Umbilical cord (tissue), 2 donors: ENCODE data around the gene GALNTL6. TPM values are rescaled to one million over a fixed set of nuclear protein-coding genes. Genes with fewer than 3 reads are reported as not detected.
"Not testable (repeated sequence)": the region's sequence is repeated elsewhere in the genome, so short reads cannot be mapped to it uniquely, and the experiment has no call there.

Experiments
- DNase-seq: peaks from one replicate; pipeline ENCODE4 v3.0.0-alpha.2; 2015; ENCODE audit warnings: low spot score
- total RNA-seq: library from RNA; depleted of rRNA; stranded (reverse); fragments of >200 nt; gene quantifications from one replicate; pipeline ENCODE4 v1.2.3, GENCODE V29; 2014; ENCODE audit warnings: low replicate concordance; ENCODE audit not compliant: insufficient read depth

Gene GALNTL6
- total RNA-seq, 1 donor from 2014 or later, result 6.5 TPM

DNA sequence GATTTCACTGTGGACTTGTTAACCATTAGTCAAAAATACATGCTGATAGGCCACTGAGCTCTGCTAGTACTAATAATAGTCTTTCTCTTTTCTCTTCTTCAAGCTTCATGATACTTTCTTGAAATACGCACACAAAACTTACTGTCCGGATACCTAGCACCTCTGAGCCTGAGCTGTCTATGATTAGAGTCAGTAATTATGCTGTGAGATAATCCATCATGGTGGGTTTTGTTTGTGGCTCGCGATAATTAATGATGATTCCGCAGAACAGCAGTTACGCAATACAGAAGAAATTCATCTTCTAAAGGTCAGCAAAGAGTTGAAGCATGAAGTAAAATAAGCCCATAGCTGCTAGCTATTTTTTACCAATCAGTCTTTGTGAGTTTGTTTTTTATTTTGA lies 843.9 kb downstream of the GALNTL6 start:
- DNase-seq, result no peak

DNA sequence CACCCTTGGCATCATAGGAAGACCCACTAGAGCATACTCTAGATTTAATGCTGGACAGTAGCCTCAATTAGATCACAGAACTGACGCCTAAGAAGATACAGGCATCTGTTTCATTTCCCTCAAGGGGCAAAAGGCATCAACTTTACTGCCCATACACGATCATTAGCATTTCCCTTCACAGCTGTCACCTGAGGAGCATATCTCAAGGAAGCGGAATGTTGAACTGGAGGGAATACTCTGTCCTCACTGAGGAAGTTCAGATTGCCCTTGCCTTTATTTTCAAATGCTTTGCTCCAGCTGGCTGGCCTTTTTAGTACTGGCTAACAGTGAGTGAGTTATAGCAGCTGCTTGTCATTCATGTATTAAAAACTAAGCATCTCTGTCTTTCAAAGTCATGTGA lies 847.0 kb downstream of the GALNTL6 start:
- no peak for DNase-seq

DNA sequence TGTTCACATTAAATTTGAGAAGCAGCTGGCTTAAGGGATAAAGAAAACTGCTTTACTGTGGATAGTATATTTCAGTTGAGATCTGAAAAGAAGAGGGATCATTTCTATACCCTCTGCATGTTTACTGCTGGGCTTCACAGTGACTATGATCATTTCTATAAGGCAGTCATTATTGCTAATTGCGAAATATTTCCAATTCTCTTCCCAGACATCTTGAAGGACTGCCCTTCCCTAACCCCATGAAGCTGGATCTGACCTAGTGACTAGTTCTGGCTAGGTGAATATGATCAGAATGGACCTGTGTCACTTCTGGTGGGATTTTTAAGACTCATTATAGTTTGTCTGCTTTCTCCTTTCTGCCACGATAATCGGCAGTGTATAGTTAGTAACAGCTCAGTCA lies 848.9 kb downstream of the GALNTL6 start:
- no peak for DNase-seq

DNA sequence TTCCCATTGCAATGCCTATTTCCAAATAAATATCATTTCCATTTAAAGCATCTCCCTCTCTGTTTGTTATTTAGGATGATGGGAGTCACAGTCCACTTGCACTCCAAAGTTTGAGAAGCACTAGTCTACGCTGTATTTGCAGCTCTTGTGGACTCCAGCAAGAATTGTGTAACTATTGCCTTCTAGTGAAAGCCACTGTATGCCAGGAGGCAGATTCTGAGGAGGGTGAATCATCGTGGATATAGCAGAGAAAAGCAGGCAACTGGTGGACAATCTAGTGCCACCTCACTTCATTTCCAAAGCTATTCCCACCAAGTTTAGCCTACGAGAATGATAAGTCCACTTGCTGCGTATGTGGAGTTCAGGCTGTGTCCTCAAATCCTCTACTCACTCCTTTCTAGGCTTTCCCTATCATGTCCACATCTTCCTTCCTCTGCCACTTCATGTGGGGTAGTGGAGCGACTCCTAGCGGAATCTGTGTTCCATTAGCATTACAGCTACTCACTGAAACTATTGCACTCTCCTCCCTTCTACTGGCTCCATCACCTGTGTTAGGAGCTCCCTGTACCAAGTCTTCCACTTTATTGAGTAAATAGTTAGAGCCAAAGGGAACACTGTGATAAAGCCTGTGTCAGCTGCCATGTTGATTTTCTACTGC lies 853.6 kb downstream of the GALNTL6 start:
- DNase-seq, result no peak

DNA sequence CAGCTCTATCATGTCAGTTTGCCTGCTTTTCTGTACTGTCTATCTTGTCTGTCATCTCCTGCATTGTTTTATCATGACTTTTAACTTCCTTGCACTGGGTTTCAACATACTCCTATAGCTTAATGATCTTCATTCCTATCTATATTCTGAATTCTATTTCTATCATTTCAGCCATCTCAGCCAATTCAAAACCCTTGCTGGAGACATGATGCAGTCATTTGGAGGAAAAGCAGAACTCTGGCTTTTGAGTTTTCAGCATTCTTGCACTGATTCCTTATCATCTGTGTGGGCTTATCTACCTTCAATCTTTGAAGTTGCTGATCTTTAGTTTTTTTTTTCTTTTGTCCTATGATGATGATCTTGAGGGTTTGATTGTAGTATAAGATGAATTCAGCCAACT lies 861.6 kb downstream of the GALNTL6 start:
- no peak for DNase-seq

DNA sequence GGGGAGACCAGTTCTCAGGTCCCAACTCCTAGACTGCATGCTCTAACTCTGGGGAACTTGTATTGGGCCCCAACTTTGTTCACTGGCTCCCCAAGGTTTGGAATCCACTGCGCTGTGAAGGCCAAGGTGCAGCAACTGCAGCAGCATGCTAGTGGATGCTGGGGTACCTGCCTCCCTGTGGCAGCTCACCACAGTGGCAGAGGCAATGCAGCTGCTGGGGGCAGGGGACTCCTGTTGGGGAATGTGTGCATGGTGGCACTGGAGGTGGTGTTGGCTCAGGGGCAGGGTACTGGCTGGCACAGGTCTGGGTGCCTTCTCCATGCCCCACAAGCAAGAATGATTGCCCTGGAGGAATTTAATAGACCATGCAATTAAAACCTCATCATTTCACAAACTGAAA lies 862.0 kb downstream of the GALNTL6 start:
- DNase-seq, result no peak

DNA sequence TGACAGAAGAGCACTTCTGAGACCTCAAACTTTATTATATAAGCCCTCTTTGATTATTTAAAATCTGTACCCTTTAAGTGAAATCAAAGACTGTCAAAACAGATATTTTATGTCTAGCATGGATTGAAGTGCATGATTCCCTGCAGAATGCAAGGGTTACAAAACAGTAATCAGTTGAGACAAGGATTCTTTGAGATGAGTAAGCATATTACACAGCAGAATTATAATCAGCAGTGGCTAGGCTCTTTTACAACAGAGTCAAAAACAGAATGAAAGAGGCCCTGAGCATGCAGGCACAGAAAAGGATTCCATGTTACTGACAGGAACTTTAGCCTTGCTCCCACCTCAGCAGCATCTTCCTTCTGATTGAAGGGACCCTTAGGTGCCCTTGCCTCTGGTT lies 867.5 kb downstream of the GALNTL6 start:
- peak; percentile 52 for DNase-seq

DNA sequence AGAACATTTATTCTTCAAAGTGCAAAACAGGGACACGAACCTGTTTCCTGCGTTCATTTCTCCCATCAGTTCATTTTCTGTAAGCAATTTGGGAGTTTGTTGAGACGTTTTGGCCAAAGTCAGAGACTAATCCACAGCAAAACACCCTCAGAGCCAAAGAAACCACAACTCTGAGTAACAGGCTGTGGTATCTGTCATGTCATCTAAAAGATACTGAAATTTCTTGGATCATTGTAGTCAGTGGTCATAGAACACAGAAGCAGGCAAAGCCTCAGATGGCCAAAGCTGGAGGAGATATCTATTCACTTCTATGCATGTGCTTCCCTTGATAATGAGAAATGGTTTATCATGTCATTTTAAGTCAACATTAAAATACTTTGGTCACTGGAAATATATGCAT lies 869.8 kb downstream of the GALNTL6 start:
- no peak for DNase-seq

DNA sequence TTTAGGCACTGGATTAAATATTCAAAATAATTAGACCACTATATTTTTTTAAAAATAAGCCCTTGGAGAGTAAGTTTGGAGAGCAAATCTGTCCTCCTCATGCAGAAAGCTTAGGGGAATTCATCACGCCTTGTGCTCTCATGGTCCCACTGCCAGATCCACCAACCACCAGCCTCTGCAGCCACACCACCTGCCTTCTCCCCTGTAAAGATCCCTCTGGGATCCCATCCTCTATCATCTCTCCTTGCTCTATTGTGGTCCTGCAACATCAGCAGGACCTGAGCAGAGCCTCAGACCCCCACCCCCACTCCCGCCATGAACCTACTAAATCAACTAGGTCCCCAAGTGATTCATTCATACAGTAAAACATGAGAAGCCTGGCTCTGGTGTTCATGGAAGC lies 872.8 kb downstream of the GALNTL6 start:
- no peak for DNase-seq

DNA sequence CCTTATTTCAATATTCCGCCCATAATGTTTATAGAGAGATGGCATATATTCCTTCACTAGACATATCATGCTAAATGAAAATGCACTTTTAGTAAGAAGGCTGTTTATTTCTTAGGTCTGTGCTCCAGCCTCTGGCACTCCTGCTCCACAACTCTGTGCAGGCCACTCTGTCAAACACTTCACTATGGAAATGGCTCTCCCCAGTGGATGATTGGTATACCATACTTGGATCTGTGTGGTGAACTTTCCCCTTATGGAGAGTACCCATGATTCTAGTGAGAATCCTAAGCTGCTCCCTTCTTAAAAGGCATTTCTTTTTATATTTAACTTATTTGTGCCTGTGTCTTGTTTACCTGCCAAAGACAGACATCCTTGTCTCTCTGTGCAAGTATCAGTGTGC lies 875.3 kb downstream of the GALNTL6 start:
- DNase-seq, result no peak

DNA sequence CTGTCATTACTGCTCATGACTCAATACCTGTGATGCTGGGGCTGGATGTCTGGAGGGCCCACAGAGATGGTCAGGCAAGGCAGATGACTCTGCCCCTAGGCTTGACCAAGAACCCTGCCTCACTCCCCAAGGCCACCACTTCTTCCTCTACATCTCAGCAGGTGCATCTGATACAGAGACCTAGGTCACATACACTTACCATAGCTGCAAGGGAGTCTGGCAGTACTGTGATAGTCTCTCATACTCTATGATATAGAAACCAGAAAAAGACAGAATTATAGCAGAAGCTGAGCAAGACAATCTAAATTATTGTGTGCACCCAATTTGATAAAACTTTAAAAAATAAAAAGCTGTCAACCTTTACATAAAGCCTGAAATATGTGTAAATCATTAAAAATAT lies 878.3 kb downstream of the GALNTL6 start:
- DNase-seq, result no peak

DNA sequence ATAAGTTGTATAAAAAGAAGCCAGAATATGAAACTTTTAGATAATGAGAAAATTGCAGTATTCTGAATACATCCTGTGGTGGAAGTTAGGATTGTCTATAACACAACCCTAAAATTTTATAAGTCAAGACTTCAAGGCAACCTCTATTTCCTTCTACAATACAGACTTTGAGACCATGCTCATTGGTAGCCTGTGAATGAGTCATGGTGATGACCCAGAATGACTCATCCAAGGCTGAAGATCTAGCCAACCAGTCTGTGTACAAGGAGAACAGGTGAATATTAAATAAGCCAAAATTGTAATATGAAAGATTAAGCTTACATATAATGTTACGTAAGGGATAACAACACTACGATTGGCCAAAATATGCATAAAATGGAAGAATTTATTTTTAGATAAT lies 879.5 kb downstream of the GALNTL6 start:
- no peak for DNase-seq

DNA sequence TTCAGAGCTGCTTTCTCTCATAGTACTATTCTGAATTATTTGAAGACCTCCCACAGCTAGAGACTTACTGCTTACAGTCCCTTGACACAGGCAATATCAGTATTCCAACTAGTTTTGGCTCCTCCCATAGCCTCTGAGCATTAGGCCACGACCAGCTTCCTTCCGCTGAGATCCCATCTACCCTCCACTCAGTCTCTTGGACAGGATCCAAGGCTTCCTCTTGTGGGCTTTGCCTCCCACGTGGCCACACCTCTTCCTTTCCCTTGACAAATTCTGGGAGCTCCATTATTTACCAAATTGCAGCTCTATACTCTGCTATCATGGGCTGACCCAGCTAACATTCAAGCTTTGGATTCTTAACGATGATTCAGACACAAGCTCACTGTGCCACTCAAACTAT lies 885.1 kb downstream of the GALNTL6 start:
- no peak for DNase-seq

DNA sequence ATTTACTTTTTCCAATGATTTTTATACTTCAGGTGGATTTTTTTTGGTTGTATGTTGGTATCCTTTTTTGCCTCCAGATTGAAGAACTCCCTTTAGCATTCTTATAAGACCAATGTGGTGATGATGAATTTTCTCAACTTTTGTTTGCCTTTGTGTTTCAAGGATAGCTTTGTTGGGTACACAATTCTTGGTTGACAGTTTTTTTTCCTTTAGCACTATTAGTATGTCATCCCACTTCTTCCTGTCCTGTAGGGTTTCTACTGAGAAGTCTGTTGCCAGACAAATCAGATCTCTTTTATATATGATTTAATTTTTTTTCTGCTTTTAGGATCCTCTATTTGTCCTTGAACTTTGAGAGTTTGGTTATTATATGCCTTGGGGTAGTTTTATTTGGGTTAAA lies 892.4 kb downstream of the GALNTL6 start:
- no peak for DNase-seq

DNA sequence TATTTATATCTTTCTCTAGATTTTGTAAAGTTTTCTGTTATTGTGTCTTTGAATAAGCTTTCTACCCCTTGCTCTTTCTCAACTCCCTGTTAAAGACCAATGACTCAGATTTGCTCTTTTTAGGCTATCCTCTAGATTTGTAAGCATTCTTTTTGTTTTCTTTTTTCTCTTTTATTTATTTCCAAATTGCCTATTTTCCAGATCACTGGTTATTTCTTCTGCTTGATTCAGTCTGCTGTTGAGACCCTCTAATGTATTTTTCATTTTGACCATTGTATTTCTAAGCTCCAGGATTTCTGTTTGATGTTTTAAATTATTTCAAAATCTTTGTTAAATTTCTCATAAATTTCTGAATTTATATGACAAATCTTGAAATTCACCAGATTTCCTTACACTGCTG lies 892.8 kb downstream of the GALNTL6 start:
- no peak for DNase-seq

DNA sequence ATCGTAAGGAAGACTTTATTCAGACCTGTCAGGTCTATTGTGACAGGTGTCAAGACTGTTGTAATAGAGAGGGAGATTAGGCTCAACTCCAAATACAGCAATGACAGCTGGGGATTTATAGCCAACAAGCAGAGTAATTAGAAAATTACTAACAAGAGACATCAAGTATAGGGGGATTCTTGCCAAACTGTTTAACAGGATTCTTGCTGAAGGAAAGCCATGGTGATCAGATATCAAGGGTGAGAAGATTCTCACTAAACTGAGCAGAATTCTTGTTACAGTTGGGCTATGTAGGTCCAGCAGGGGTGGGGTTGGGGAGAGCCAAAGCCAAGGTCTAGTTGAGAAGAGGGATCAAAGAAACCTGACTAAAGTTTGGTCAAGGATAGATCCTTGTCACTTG lies 894.4 kb downstream of the GALNTL6 start:
- peak; percentile 41 for DNase-seq

DNA sequence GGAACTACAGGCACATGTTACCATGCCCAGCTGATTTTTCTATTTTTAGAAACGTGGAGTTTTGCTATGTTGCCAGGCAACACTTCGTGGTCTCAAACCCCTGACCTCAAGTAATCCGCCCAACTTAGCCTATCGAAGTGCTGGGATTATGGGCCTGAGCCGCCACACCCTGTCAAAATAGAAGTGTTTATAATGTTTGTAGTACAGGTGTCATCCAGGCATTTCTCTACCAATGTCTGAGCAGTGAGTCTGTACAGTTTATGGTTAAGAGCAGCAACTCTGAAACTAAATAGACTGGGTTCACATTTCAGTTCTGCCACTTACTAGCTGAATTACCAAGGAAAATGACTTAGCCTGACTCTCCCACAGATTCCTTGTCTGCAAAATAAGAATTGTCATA lies 895.0 kb downstream of the GALNTL6 start:
- DNase-seq, result no peak

DNA sequence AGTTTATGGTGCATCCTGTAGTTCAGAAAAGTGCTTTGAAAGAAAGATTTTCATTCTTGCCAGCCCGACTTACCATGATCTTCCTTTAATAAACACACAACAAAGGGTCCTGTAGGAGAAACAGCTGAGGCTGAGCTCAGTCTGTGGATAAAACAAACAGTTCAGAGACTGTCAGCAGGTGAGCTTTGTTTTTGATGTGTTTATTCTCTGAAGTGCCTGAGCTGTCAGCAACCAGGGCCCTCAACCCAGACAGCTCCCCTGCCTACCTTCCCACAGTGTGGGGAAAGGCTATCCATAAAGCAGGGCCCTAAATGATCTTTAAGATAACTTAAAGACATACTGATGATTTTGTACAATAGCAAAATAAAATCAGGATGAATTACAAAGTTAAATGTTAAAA lies 896.2 kb downstream of the GALNTL6 start:
- DNase-seq, result no peak

DNA sequence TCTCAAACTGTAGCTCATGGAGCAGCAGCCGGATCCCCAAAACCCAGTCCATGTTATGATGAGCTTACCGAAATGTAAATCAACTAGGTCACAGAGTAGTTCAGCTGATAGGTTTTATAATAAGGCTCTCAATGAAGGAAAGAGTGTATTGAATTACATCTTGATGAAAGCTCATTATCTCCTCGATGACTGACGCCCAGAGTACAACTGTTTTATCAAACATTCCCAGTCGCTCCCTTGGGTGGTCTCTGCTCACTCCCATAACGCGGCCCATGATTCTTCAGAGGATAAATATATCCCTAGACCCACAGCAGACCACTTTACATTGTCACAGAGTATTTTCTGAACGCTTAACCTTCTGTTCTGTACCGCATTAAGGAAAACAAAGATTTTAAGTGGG lies 903.1 kb downstream of the GALNTL6 start:
- DNase-seq, result no peak

DNA sequence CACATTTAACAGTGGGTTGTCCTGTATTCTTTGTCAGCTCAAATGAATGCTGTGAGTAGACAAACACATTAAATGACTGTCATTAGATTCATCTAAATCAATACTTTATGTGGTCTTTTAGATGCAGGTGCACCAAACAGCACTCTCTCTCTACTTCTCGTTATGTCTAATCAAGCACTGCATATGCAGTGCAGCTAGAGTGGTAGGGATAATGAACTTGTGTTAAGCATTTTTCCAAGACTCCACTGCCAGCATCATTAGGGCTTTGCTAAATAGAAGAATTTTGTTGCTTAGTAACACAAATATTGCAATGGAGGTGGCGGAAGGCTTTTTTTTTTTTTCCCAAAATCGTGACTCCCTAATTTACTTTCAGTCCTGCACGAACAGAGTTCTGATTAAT lies 908.5 kb downstream of the GALNTL6 start:
- DNase-seq, result no peak

DNA sequence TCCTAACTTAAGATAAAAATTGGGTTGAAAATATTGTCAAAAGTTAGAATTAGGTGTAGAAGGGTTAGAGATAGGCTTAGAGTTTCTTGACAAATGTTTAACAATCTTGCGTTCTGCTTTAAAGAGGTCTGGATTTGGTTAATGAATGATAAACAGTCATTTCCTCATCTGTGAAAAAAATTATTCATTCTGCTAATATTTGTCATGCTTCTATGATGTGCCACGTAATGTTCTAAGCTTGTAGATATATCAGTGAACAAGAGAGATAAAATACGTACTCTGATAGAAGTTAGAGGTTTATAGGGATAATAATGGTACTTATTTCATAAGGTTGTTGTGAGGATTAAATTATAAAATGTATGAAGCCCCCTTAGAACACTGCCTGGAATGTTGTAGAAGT lies 912.4 kb downstream of the GALNTL6 start:
- DNase-seq, result no peak

DNA sequence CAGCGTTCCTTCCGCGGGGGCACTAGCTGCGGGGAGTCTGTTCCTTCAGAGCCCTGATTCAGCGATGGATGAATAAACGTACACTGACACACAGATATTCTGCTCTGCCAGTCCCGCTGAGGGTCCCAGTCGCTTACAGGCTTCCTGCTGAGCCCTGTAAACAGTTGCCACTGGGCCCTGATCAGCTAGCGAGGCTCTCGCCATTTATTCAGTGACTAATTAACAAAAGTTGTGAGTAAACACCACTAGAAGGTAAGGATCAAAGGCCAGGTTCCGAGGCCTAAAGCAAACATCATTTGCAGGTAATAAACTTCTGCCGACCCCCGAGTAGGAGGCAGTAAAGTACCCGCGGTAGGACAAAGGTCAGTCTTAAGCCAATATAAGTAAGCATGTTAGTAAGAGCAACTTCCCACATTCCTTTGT lies 912.8 kb downstream of the GALNTL6 start:
- no peak for DNase-seq

DNA sequence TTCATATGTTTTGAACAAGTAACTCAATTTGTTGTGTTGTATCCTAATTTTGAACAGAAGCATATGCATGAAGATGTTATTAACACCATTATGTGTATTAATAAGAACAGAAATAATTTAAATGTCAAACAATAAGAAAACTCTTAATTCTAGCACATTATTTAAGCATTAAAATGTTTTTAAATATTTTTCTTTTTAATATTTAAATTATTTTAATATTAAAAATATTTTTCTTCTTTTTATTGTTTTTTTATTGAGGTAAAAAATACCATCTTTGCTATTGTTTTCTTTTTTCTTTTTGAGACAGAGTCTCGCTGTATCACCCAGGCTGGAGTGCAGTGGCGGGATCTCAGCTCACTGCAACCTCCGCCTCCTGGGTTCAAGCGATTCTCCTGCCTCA lies 914.4 kb downstream of the GALNTL6 start:
- no peak for DNase-seq

DNA sequence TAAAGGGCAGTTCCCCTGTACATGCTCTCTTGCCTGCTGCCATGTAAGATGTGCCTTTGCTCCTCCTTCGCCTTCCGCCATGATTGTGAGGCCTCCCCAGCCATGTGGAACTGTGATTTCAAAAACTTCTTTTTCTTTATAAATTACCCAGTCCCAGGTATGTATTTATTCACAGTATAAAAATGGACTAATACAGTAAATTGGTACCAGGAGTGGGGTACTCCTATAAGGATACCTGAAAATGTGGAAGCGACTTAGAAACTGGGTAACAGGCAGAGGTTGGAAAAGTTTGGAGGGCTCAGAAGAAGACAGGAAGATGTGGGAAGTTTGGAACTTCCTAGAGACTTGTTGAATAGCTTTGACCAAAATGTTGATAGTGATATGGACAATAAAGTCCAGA lies 920.4 kb downstream of the GALNTL6 start:
- not testable (repeated sequence) for DNase-seq
